NCI-H187 treated with DMSO at 0.1 percent for 48 hours (cell line): ENCODE results near the gene CMSS1.
"Not testable (repeated sequence)": the region's sequence is repeated elsewhere in the genome, so short reads cannot be mapped to it uniquely, and the experiment has no call there.

Experiments
- DNase-seq: peaks from one replicate; lab custom pipeline; 2025; lab: John Stamatoyannopoulos, UW

CMSS1 gene

DNA sequence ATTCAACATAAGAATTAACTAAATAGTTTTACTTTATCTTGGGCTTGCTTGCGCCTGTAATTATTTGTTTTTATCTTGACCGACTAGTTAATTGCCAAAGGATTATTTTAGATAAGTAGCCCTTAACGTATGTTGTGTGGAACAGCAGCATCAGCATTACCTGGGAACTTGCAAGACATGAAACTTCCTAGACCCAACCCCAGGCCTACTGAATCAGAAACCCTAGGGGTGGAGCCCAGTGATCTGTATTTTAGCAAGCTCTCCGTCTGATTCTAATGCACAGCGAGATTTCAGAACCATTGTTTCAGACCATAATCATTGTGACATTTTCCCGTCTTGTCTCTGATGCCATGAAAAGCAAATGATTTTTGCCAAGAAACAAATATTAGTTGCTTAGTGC, 265.5 kb downstream of the CMSS1 start:
- DNase-seq = no peak

DNA sequence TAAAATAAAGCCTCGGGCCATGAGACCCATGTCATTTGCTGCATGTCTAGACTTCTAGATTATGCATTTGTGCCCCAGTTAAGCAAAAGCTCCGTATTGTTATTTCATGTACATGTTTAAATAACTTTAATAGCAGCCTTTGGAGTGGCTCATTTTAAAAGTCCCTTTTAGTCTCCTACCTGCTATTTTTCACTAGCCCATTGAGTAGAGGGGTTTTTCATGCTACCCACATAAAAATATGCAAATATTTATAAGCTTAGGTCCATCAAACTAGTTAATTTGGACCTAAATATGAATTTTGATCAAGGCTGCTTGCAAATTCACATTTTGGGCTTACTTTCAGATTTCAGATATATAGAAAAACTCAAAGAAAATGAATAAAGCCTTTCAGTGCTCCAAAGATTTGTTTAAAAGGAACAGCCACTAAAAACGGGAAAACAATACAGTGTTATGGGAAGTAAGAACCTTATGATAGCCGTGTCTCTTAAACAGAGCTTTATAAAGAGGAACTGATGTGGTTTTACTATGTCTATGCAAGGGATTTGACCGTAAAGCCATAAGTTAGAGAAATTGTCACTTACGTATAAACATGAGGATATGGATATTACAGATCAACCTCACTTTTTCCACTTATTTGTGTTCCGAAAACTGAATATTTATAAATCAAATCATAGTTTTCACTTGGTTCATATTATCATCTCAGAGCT, 266.6 kb downstream of the CMSS1 start:
- DNase-seq = no peak

DNA sequence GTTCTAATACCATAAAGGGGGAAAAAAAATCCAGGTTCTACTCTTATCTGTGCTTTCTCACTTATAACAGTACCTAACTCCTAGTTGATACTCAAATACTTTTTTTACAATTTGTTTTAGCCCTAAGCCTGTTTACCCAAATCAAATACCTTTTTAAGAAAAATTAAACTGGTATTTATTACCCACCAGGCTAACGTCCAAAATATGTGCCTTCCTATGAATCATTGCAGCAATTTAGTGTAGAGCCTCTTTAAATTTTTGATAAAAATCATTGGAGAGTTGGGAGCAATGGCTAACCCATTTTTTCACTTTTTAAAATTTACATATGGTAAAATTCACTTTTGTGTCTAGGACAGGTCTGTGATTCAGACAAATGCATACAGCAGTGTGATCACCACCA, 268.7 kb downstream of the CMSS1 start:
- no peak for DNase-seq

DNA sequence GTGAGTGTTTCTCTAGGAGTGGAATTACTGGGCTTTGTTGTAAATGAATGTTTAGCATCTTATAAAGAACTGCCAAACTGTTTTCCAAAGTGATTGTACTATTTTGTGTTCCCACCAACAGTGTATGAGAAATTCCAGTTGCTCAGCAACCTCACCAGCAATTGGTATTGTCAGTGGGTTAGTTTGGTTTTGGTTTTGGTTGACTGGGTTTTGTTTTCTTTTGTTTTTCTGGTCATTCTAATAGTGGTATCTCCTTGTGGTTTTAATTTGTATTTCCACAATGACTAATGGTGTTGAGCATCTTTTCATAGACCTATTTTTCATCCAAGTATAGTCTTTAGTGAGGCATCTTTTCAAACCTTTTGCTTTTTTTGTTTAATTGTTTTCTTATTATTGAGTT, 269.5 kb downstream of the CMSS1 start:
- DNase-seq = no peak

DNA sequence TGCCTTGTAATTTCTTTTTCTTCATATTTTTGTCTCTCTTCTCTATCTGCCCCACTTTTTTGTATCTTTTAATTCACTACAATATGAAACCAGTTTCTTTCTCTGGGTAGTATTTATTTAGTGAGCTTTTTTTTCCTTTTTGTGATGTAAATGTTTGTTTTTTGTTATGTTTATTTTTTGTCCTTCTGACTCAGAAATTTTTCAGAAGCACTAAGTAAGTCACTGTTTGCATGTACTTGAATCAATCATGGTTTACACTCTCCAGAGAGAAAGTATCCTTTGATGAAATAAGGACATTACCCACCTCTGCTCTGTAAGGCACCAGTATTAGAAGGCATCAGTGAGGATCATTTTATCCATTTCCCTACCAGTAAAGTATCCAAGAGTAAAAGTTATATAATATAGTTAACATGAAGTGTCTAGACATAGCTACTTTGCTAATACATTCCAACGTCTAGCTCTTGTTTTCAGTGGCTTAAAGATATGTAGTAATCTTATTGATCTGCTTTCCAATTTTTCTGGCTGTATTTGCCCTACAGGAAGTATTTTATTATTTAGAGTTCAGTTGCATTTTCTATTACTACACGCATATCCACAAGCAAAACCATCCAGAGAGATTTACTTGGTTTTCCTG, 271.2 kb downstream of the CMSS1 start:
- DNase-seq = no peak

DNA sequence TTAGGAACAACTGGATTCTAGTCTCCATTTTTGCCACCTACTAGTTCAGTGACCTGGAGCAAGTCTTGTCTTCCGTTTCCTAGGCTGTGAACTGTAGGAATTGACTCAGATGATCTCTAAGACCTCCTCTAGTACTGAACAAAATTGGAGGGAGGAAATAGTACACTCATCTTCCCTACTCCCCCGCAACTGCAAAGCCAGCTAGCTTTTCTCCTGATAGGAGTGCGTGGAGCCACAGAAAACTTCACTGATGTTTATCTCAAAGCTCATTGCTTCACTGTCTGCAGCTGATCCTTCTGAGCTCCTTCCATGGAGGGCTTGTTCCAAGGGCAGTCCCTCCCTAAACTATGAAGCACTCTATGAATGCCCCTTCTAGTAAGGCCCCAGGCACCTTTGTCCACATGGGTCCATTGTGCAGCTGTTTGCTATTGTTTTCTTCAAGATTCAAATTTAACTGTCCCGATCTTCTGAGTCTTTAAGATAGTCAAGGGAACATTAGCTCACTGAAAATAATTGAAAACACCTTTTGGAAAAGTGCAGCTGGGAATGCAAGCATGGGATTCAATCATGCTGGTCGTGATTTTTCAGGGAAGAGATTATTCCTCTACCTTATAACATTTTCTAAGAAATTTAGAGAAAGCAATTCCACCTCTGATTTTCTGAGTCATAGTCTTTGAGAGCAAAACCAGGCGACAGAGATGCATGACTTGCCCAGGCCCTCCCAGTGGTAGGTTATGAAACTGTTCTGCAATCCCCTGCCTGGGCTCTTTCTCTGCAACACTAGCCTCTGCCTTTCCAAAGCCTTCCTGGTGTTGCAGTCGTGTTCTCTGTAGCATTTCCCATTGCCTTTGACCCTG, 272.4 kb downstream of the CMSS1 start:
- no peak for DNase-seq

DNA sequence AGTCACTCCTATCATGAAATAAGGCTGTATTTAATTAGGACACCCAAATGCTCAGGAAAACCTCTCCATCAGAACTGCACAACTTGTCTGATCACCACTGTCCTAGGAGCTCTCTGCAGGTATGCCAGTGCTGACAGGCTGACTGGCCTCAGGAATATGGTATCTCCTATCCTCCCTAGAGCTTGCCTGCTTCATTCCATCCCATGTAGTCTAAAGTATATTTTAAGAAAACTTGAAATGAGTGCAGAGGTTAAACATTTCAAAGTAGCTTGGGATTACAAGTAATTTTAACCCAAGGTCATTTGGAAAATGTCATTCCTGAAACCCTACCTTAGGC, 273.0 kb downstream of the CMSS1 start:
- no peak for DNase-seq

DNA sequence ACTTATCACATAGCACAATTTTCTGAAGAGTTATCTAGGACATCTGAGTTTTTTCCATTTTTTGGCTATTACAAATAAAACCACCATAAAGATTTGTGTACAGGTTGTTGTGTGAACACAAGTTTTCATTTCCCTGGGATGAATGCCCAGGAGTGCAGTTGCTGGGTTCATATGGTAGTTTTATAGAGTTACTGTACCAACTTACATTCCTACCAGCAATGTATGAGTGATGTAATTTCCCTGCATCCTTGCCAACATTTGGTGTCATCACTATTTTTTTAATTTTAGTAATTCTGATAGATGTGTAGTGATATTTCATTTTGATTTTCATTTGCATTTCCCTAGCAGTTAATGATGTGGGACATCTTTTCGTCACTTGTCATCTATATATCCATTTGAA, 276.2 kb downstream of the CMSS1 start:
- DNase-seq = no peak

DNA sequence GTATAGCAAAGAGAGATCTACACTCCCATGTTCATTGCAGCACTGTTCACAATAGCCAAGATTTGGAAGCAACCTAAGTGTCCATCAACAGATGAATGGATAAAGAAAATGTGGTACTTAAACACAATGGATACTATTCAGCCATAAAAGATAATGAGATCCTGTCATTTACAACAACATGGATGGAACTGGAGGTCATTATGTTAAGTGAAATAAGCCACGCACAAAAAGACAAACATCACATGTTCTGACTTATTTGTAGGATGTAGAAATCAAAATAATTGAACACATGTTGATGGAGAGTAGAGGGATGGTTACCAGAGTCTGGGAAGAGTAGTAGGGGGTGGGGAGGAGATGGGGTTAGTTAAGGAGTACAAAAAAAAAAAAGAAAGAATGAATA, 278.6 kb downstream of the CMSS1 start:
- DNase-seq = not testable (repeated sequence)

DNA sequence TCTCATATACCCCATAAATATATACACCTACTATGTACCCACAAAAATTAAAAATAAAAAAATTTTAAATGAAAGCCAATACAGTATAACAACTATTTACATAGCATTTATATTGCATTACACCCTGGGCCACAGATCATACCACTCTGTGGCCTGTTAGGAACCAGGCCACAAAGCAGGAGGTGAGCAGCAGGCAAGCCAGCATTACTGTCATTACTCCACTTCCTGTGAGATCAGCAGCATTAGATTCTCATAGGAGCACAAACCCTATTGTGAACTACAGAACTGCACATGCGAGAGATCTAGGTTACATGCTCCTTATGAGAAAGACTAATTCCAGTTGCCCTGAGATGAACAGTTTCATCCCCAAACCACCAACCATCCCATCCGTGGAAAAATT, 279.2 kb downstream of the CMSS1 start:
- DNase-seq = no peak

DNA sequence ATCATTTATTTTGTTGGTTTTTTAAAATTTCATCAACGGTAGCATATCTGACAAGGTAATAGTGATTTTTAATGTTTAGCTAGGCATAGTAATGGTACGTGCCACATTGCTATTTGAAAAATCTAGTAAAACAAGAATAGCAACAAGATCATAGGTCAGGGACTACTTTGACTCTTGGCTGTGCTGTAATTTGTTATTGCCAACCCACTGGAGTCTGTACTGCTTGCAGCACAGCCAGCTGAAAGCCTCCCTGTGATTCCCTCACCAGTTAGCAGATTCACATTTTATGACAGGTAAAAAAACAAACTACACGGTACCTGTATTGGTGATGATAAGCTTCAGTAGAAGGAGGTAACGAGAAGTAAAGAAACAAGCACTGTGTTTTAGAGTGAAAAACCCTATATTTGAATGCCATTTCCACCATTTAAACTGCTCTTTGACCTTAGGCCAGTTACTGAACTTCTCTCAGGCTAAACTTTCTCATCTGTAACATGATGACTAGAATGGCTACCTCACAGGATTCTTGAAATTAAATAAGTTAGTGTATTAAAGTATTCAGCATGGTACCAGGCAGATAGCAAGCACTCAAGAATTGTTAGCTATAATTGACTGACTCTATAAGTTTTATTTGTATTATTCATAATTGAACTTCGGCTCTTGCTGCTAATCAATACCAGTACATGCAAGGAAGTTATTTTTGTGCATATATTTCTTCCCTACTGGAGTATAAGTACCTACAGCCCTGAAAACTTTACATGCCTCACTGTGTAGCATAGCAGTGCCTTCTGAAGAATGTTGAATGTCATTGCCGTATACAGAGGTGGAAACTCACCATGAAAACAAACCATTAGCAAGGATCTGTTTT, 280.5 kb downstream of the CMSS1 start:
- no peak for DNase-seq

DNA sequence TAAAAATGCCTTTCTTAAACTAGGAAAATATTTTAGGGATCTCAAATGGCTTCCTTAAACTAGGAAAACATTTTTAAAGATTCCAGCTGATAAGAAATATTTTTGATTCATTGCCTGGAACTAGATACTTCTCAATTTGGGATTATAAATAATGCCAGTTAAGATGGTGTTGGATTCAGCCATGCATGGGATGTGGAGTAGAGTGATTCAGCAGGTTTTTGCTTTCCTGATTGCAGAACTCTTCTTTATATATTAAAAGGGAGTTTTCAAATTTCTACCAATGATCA, 281.1 kb downstream of the CMSS1 start:
- no peak for DNase-seq

DNA sequence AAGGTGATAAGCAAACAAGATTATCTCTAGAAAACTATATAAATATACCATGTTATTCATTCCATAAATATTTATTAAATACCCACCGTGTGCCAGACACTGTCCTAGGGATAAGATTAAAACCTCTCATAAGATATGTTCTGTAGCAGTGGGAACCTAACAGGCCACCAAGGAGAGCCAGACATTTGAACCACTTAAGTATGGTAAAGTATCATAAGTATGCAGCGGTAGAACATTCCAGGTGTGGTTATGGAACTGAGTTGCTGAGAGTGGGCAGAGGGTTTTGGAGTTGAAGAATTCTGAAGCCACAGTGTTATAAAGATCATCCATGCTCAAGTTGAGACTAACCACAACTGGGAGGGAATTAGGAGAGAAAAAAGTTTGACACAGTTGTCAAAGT, 282.0 kb downstream of the CMSS1 start:
- DNase-seq = no peak

DNA sequence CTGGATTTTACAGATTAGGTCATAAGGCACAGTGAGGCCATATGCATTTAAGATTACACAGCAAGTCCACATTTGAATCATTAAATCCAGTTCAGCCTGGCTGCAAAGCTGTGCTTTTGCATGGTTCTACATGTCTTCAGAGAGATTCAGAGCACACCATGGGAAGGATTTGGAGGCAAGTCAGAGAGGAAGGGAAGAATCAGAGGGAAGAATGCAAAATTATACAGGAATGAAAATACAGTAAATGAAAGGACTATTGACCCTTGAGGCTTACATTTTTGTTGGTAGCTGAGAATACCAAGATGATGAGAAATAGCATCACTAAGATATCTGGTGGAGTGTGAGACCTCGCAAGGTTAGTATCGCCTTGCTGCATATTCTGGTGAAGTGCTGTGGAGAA, 282.8 kb downstream of the CMSS1 start:
- DNase-seq = no peak

DNA sequence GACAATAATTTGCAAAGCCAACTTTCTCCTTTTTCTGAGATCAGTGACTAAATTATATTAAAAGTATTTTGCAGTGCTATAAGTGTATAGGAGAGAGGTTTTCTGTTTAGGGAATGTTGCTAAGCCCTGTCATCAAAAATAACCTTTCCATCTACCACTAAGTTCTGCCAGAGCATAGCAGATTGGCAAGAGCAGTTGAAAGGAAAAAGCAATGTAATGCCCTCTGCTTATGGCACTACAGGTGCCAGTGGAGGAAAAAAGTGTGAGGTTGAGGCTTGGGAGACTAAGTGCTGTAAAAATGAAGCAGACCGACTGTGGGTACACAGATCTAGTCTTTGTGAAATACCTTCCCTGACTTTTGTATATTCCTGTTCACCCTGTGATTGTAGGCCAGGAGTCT, 285.1 kb downstream of the CMSS1 start:
- no peak for DNase-seq

DNA sequence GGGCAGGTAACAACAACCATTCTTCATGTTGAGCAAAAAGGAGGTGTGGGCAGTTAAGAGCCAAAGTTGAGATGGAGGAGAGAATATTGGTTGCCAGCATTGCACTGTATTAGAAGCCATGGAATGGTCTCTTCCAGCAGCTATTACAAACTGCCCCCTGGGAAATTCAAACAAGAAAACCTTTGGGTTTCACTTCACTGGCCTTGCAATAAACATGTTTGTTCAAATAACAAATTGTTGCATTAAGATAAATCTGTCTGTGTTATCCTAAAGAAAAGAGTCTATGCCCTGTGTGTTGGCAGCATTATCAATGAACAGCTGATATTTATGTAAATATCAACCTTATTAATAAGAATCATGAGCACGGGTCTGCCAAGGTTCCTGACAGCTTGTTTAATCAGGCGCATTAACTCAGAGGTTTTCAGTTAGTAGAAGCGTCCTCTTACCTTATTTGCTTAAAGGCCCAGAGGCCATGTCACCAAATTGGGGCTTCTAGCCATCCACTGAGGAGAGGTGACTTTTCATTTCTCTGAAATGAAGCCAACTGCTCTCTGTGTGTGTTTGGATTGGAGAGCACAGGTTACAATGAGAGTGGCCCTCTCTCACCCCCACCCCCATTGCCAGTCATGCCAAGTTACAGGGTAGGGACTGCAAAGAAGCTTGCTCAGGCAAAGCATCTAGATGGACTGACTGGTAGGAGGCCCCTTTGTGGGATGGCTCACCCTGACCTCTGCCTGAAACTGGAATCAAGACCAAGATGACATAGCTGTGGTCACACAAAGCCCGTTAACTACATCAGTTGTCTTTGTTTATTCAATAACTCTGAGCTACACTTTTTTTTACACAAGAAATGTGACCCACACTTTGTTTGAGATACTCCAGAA, 286.1 kb downstream of the CMSS1 start:
- DNase-seq = no peak

DNA sequence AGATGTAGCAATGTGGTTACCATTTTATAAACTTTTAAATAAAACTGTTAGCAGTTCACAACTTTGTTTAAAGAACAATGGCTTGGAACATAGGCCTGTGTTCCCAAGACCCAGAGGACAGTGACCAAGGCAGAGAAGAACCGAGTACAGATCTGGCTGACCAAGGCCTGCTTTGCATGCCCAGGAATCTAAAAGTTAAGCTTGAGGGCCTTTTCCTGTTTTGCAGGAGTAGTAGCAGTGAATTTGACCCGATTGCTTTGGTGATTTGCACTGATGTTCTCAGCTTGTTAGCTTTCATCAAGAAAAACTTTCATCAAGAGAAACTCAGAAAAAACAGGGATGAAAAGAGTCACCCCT, 286.8 kb downstream of the CMSS1 start:
- DNase-seq = no peak

DNA sequence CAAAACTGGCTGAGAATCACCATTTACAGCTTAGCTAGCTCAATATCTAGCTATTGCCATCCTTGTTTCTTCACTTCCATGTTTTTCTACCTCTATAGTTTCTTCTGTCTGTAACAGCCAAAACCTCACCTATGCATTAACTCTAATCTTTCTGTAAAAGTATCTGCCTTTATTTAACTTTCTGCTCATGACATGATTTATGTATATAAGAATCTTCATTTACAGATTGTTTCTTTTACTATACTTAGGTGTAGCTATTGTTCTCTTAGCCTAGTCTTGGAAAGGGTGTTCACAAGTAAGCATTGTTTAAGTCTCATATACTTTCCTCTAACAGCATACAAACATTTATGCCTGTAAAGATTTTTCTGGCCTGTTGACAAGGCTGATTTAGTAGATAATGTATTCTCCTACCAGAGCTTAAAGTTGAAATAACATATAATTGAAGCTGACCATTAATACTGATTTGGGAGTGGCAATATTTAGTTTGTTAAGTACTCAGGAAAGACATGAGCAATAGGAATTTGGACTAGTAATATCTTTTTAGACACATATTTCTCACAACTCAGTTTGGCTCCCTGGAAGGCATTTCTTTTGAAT, 287.3 kb downstream of the CMSS1 start:
- no peak for DNase-seq

DNA sequence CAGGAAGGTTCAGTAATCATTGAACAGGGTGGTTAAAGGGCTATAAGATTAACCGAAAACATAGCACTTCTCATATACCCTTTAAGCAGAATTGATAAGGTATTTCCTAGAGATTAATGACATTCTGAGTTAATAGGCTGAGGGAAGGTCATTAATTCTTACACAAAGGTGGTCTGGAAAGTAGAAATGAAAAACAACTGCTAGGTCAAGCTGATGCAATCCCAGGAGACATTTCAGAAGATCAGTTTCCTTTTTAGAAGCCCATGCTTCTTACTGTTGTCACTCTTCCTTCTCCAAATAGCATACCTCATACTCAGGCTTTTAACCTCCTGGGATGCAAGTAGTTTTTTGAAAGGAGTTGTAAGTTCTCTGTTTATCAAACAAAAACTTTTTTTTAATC, 287.8 kb downstream of the CMSS1 start:
- DNase-seq = no peak

DNA sequence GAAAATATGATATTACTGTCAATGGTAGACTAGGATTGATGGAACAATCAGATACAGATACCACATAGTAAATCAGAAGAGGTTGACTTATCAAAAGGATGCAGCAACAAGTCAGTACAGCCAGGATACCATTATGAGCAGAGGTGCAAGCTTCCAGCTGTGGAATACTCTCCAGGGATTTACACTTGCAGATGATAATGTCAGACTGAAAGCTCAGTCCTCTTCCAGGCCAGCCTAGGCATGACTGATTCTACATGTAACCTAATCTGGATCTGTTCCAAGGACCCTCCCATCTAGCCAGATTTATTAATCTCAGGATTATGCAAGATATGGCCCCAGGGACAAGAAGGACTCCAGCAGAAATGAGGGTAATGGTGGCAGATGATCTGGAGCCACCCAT, 288.4 kb downstream of the CMSS1 start:
- no peak for DNase-seq

DNA sequence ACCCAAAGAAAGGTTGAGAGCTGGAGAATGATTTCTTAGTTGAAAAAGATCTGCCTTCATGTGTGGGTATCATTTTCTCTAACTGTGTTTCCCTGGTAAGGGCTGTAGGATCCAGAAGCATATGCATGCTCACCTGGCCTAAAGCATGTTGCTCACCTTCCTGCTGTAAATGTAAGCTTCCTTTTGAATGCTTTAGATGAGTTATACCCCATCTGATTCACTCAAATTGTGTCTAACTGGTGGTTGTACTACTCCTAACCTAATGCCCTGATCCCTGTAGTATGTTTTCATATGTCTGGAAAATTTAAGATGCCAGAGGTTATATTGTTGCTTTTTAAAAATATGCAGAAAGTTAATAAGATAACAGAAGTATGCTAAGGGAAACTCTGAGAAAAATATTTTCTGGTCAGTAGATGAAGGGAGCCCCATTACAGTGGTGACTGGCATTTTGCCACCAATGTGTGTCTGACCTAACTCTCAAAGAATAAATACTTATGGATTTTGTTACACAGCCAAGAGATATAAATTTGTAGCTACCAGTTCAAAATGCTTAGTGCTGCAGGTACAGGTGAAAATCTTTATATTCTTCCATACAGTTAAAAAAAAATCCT, 289.0 kb downstream of the CMSS1 start:
- DNase-seq = no peak
